Calu3 (cell line): ENCODE data around the gene MGAT5. TPM values are rescaled to one million over a fixed set of nuclear protein-coding genes. Genes with fewer than 3 reads are reported as not detected.

Experiments
- BruUV-seq: library from RNA; stranded (reverse); fragments of 400-500 nt; replicated peaks from 2 replicates; lab custom pipeline; 2021; lab: Mats Ljungman, UMichigan
- CTCF ChIA-PET: fragments of 300-600 bp; sonication (Branson Sonifier 250); formaldehyde crosslinking; loops from one replicate; lab custom pipeline; 2022; ENCODE audit warnings: antibody characterized with exemption; lab: Charles Lee
- DNase-seq: peaks from one replicate; pipeline ENCODE4 v3.0.0; 2022
- H3K27ac Mint-ChIP-seq: one replicate; pipeline ENCODE4 v1.8.0; 2022; ENCODE audit warnings: mixed read lengths; ENCODE audit not compliant: unreplicated experiment
- H3K27me3 Mint-ChIP-seq: one replicate; pipeline ENCODE4 v1.8.0; 2022; ENCODE audit warnings: mixed read lengths; ENCODE audit not compliant: unreplicated experiment
- H3K36me3 Mint-ChIP-seq: one replicate; pipeline ENCODE4 v1.8.0; 2022; ENCODE audit warnings: mild to moderate bottlenecking, moderate library complexity, mixed read lengths; ENCODE audit not compliant: insufficient read depth, unreplicated experiment
- H3K4me1 Mint-ChIP-seq: one replicate; pipeline ENCODE4 v1.8.0; 2022; ENCODE audit warnings: mild to moderate bottlenecking, low read depth, mixed read lengths; ENCODE audit not compliant: unreplicated experiment
- H3K4me3 Mint-ChIP-seq: one replicate; pipeline ENCODE4 v1.8.0; 2022; ENCODE audit warnings: mild to moderate bottlenecking, low read depth, moderate library complexity, mixed read lengths; ENCODE audit not compliant: unreplicated experiment
- H3K9me3 Mint-ChIP-seq: one replicate; pipeline ENCODE4 v1.8.0; 2022; ENCODE audit warnings: low read depth, mixed read lengths; ENCODE audit not compliant: unreplicated experiment
- intact Hi-C: fragments of 100-400 bp; cut with micrococcal nuclease; formaldehyde crosslinking; loops from one replicate; pipeline ENCODE4 v1.10.0; 2022; ENCODE audit not compliant: unreplicated experiment
- total RNA-seq: library from RNA; stranded (reverse); gene quantifications from 2 replicates; pipeline ENCODE4 v1.2.3, GENCODE V29; 2022
- TF ChIP-seq, protein P1 (sequence below): fragments of 200-600 bp; IDR thresholded peaks from one replicate; pipeline ENCODE4 v1.8.0; 2022; ENCODE audit warnings: antibody characterized with exemption; ENCODE audit not compliant: unreplicated experiment

MGAT5 gene
- total RNA-seq, 1 experiment from 2014 or later = 129 TPM

DNA sequence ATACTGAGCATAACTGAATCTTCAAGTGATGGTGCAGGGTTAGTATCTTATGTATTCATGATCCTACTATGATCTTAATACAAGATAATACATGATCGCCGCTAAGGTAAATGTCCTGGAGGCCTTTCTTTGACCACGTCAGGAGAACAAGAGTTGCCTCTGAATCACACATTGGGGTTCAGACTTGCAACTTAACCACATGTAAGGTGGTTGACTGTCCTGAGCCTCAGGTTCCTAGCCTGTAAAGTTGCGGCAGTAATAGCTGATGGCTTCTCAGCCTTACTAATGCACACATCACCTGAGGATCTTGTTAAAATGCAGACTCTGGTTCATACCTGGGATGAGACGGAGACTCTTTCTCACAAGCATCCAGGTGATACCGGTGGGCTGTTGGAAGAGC lies 112.5 kb downstream of the MGAT5 start:
- intact Hi-C loops = no loop called here
- Mint-ChIP-seq H3K9me3 (no peaks in the 10 kb centered on the region), H3K36me3 (peaks cover 13% of the 10 kb centered on the region), H3K27me3 (no peaks in the 10 kb centered on the region), H3K27ac (no peak overlapping the region), H3K4me1 (peaks cover 8% of the 10 kb centered on the region), H3K4me3 (no peak overlapping the region)
- TF ChIP-seq, protein P1, sequence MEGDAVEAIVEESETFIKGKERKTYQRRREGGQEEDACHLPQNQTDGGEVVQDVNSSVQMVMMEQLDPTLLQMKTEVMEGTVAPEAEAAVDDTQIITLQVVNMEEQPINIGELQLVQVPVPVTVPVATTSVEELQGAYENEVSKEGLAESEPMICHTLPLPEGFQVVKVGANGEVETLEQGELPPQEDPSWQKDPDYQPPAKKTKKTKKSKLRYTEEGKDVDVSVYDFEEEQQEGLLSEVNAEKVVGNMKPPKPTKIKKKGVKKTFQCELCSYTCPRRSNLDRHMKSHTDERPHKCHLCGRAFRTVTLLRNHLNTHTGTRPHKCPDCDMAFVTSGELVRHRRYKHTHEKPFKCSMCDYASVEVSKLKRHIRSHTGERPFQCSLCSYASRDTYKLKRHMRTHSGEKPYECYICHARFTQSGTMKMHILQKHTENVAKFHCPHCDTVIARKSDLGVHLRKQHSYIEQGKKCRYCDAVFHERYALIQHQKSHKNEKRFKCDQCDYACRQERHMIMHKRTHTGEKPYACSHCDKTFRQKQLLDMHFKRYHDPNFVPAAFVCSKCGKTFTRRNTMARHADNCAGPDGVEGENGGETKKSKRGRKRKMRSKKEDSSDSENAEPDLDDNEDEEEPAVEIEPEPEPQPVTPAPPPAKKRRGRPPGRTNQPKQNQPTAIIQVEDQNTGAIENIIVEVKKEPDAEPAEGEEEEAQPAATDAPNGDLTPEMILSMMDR = no peak
- no TSS peak for BruUV-seq
- CTCF ChIA-PET = no interaction called here
- no peak for DNase-seq

DNA sequence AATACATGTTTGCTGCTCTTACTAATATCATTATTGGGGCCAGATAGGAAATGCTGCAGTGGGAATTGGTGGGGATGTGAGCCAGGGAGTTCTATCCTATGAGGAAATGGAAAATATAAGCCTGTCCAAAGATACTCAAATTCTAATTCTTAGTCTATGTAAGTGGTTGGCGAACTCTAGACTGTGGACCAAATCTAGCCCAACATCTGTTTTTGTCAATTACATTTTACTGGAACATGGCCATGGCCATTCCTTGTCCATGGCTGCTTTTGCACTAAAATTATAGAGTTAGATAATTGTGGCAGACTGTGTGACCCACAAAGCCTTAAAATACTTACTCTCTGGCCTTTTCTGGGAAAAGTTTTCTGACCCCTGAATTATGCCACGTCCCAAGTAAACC lies 113.3 kb downstream of the MGAT5 start:
- no peak overlapping the region for H3K4me3 Mint-ChIP-seq
- intact Hi-C loops = no loop called here
- H3K4me1 Mint-ChIP-seq = peaks cover 8% of the 10 kb centered on the region
- TF ChIP-seq, protein P1 = no peak
- H3K36me3 Mint-ChIP-seq = peaks cover 13% of the 10 kb centered on the region
- CTCF ChIA-PET = no interaction called here
- no TSS peak for BruUV-seq
- no peak for DNase-seq
- H3K27me3 Mint-ChIP-seq = no peaks in the 10 kb centered on the region
- H3K27ac Mint-ChIP-seq = no peak overlapping the region
- no peaks in the 10 kb centered on the region for H3K9me3 Mint-ChIP-seq

DNA sequence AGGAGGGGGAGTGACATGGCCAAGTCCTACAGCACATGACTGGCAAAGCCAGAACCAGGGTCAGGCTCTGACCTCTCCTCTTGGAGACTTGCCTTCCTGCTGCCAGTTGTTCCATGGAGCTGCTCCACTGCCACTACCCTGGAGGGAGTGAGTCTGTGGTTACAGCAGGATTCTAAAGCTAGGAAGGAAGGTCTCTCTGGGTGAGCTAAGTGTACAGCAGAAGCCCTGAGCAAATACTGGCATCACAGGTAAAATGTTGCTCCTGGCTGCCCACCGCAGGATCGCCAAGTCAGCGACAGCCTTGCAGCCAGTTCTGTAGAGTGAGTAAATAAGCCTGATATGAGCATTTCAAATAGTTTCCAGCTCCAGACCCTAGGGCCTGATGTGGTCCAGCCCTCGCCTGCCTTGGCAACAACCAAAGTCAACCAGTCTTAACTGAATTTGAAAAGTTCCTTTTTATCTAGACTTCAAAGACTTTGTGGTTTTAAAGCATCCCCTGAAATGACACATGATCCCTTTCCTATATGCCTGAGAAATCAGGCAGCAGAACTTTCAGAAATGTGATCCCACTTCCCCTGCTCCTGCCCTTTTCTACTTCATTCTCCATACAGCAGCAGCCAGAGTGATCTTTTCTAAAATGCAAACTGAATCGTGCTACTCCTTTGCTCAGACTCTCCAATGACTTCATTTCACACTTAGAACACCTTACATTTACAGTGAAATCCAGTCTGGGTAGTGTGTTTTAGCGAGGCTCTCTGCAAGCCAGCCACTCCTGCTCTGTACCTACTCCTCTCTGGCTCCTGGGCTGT lies 114.3 kb downstream of the MGAT5 start:
- no peaks in the 10 kb centered on the region for H3K9me3 Mint-ChIP-seq

DNA sequence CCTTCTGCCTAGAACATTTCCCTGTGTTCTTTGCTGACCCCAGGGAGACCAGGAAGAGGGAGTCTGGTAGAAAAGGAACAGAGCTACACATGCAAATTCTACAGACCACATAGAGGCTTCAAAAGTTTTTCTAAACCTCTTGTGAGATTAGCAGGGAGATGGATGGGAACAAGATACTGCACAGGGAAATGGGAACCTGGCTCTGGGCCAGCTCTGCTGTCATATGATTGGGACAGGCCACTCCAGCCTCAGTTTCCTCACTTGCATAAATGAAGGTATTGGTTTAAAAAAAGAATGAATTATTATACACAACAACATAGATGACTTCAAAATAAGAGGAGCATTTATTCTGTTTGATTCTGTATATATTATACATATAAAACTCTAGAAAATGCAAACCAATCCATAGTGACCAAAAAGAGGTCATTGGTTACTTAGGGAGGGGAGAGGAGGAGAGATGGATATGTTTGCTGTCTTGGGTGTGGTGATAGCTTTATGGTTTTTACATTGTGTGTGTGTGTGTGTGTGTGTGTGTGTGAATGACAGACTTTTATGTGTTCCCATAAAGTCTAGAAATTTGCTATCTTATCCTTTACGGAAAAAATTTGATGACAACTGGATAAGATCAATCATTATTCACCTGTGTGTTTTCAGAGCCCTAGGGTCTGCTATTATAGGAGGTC lies 115.5 kb downstream of the MGAT5 start:
- Mint-ChIP-seq H3K27me3 (no peaks in the 10 kb centered on the region), H3K4me1 (peaks cover 8% of the 10 kb centered on the region), H3K36me3 (peaks cover 13% of the 10 kb centered on the region), H3K27ac (no peak overlapping the region), H3K4me3 (no peak overlapping the region), H3K9me3 (no peaks in the 10 kb centered on the region)
- BruUV-seq = no TSS peak
- CTCF ChIA-PET = no interaction called here
- no peak for DNase-seq
- intact Hi-C loops = no loop called here
- TF ChIP-seq, protein P1 = no peak

More for the DNA sequence above, 114.3 kb downstream of the MGAT5 start:
- Mint-ChIP-seq H3K4me3 (no peak overlapping the region), H3K27ac (no peak overlapping the region), H3K27me3 (no peaks in the 10 kb centered on the region), H3K36me3 (peaks cover 13% of the 10 kb centered on the region), H3K4me1 (peaks cover 8% of the 10 kb centered on the region)
- CTCF ChIA-PET = no interaction called here
- intact Hi-C loops = no loop called here
- TF ChIP-seq, protein P1 = no peak
- no TSS peak for BruUV-seq
- no peak for DNase-seq
